Neural progenitor cell (in vitro differentiated cells): ENCODE measurements around the gene RRP7A.

Experiments
- CTCF ChIP-seq: fragments of 200-600 bp; sonication (generic); IDR thresholded peaks from 2 replicates; pipeline ENCODE4 v1.5.1; 2017; ENCODE audit warnings: antibody characterized with exemption, mild to moderate bottlenecking
- EZH2phosphoT487 ChIP-seq: fragments of 200-600 bp; sonication (generic); IDR thresholded peaks from 2 replicates; pipeline ENCODE4 v1.6.1; 2017; ENCODE audit warnings: antibody characterized with exemption

GRCh38 chr22:42564699-42565098, 45.1 kb upstream of the RRP7A start:
- TF ChIP-seq CTCF (no peak), EZH2phosphoT487 (no peak)
